Limb (tissue), 2 donors: Measurements from ENCODE around the gene INPP1.
"Not testable (repeated sequence)": the region's sequence is repeated elsewhere in the genome, so short reads cannot be mapped to it uniquely, and the experiment has no call there.

Experiments
- DNase-seq, 2 donors: peaks; one replicate each; pipeline ENCODE4 v3.0.0-alpha.2; 2016; ENCODE audit errors: extremely low spot score in 2 of 2

INPP1 gene

GRCh38 chr2:190333928-190334327, 9.5 kb upstream of the INPP1 start:
- no peak for DNase-seq

- DNase-seq = no peak
Observed at GRCh38 chr2:190334479-190335224, 8.7 kb upstream of the INPP1 start.

- no peak for DNase-seq
Observed at GRCh38 chr2:190335225-190335559, 8.2 kb upstream of the INPP1 start.

GRCh38 chr2:190335584-190335983, 7.8 kb upstream of the INPP1 start:
- DNase-seq = not testable (repeated sequence)

DNA sequence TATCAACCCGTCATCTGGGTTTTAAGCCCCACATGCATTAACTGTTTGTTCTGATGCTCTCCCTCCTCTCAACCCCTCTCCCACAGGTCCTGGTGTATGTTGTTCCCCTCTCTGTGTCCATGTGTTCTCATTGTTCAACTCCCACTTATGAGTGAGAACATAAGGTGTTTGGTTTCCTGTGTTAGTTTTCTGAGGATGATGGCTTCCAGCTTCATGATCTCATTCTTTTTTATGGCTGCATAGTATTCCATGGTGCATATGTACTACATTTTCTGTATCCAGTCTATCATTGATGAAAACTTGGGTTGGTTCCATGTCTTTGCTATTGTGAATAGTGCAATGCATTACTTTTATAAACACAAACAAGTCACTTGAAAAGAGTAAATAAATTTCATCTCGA, 7.0 kb upstream of the INPP1 start:
- DNase-seq = no peak

GRCh38 chr2:190338453-190338852, 4.9 kb upstream of the INPP1 start:
- no peak for DNase-seq

- DNase-seq = no peak
Observed at GRCh38 chr2:190339394-190339793, 4.0 kb upstream of the INPP1 start.

- no peak for DNase-seq
Observed at GRCh38 chr2:190340369-190340768, 3.0 kb upstream of the INPP1 start.

- peak in 1 of 2 donors; percentile 36 for DNase-seq
Observed at GRCh38 chr2:190342611-190343010, 778 bp upstream of the INPP1 start.

DNA sequence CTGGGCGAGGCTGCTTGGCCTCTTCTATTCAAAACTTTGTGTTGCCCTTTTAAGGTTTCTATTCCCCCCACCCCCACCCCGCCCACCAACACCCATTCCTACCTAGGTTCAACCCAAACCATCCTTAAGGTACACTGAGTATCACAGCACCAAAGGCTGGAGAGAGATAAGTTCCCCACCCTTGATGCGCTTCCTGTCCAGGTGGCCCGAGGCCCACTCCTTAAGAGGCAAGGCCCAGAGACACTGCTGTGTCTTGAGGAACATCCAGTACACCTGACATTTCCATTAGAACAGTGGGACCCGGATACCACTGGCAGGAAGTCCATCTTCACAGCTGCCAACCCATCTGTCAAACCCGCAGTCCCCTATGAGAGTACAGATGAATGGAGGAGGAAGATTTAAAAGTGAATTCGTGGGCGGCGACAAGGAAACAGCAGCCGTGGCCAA, 277 bp upstream of the INPP1 start:
- peak in 1 of 2 donors; percentile 59 for DNase-seq

DNA sequence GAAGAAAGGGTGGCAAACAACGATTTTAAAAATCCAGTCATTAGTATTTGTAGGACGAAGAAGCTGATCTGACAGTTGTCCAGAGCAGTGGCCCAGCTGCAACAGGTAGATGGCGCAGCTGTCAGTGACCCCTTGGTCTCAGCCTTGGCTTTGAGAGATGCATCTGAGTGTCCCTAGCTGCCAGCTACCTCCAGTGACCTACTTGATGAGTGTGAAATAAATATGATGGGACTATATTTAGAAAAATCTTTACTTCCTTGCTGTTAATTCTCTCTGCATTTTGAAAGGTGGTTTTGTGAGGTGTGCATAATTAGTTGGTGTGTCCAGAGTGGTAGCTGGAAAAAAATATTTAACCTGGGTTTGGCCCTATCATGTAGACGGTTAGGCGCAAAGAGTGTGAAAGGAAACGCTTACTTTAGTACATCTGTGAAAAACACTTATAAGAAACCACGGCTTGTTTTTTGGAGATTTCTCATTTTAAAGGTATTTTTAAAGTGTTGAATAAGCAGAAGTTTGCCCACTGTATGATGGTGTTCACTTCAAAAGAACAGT, 963 bp downstream of the INPP1 start:
- DNase-seq = peak in 1 of 2 donors; percentile 38

- DNase-seq = no peak
Observed at GRCh38 chr2:190350371-190350770, 7.0 kb downstream of the INPP1 start.

DNA sequence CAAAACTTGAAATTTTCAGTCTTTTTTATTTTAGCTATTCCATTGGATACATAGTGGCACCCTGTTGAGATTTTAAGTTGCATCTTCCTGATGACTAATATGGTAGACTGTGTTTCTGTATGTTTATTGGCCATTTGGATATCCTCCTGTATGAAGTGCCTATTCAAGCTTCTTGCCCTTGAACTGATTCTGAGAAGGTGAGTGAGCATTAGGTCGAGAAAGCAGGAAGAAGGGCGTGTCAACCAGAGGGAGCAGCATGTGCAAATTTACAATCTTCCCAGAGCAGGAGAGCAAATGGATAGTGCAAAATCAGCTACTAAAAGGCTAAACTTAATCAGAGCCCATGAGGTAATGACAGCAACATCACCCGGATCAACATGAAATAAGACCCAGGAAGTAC, 8.6 kb downstream of the INPP1 start:
- no peak for DNase-seq

GRCh38 chr2:190352668-190353536, 9.5 kb downstream of the INPP1 start:
- no peak for DNase-seq

DNA sequence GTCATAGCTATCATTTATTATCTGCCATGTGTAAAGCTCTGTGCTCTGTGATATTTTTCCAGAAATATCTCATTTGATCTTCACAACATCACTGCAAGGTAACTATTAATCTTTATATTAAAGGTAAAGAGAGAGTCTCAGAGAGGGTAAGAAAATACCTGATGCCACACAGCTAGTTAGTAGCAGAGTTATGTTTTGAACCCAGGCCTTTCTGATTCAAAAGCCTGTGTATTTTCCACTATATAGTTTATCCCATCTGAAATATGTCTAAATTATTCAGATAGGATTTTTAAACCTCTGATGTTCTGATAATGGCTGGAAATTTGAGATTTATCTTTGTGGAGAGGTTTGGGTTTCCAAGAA, 10.1 kb downstream of the INPP1 start:
- DNase-seq = no peak

GRCh38 chr2:190354003-190354690, 10.8 kb downstream of the INPP1 start:
- DNase-seq = no peak

DNA sequence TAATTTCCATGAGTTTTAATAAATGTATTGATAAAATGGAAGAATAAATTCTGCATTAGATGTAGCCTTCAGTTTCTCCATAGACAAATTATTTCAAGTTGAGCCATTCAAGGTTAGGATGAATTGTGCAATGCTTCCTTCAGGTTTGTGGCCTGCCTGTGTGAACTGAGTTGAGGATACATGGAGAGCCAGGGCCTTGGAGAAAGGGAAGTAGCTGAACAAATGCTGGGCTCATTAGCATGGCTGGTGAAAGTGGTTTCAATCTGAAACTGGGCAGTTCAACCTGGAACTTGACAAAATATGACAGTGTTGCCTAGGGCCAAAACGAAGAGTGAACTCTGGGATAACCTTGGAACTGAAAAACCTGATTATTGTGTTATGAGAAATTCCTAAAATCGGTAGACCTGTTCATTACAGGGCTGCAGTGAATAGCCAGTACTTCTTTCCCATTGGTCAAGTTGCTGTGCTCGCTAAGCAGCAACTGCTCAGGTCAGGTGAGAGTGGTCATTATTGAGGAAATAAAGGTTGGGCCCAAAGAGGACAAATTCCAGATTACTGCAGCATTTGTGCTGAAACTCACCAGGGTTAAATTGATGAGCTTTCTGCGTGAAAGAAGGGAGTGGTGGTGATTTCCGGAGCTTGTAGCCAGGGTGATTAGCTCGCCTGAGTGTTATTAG, 12.7 kb downstream of the INPP1 start:
- no peak for DNase-seq

GRCh38 chr2:190357600-190357999, 14.2 kb downstream of the INPP1 start:
- no peak for DNase-seq

DNA sequence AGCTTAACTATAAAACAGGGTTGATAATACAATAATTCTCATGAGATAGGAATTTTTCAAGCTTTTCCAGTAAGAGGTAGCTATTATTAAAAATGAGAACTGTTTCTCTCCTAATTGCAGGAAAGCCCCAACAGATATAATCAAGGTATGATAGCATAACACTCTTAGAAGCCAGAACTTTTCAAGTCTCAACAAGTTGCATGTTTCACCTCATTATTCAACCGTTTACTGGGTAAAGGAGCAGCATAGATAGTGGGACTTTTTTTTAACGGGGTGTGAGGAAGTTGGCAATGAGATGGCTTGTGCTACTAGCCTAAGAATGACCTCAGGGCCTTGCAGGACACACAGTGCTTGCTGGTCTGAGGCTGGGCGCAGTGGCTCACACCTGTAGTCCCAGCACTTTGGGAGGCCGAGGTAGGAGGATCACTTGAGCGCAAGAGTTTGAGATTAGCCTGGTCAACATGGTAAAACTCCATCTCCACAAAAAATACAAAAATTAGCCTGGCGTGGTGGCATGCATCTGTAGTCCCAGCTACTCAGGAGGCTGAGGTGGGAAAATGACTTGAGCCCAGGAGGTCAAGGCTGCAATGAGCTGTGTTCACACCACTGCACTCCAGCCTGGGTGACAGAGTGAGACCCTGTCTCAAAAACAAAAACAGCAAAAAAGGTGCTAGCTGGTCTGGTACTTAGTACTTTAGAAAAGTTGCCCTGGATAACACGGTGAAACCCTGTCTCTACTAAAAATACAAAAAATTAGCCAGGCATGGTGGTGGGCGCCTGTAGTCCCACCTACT, 15.5 kb downstream of the INPP1 start:
- not testable (repeated sequence) for DNase-seq

GRCh38 chr2:190360561-190360960, 17.2 kb downstream of the INPP1 start:
- DNase-seq = no peak

GRCh38 chr2:190360965-190361364, 17.6 kb downstream of the INPP1 start:
- DNase-seq = no peak
